GM10248 (cell line): ENCODE data around the gene SPECC1.
"Not testable (repeated sequence)": the region's sequence is repeated elsewhere in the genome, so short reads cannot be mapped to it uniquely, and the experiment has no call there.

Experiments used
- CTCF ChIA-PET: fragments of 300-600 bp; sonication (Branson Sonifier 250); formaldehyde crosslinking; extraction: SDS; loops from one replicate; lab custom pipeline; 2021; ENCODE audit warnings: antibody characterized with exemption; lab: Yijun Ruan, JAX
- POLR2A ChIA-PET: fragments of 350-650 bp; sonication (Branson Sonifier 250); formaldehyde crosslinking; extraction: SDS; loops from one replicate; lab custom pipeline; 2020; ENCODE audit warnings: antibody characterized with exemption; lab: Yijun Ruan, JAX
- DNase-seq: peaks from one replicate; pipeline ENCODE4 v3.0.0; 2012; ENCODE audit errors: extremely low spot score
- TF ChIP-seq, protein P1 (sequence below): IDR thresholded peaks from 2 replicates; pipeline ENCODE4 v1.5.1; 2012; ENCODE audit warnings: mild to moderate bottlenecking, low read depth; ENCODE audit errors: extremely low read depth, missing control alignments, control extremely low read depth

The SPECC1 gene, protein sequence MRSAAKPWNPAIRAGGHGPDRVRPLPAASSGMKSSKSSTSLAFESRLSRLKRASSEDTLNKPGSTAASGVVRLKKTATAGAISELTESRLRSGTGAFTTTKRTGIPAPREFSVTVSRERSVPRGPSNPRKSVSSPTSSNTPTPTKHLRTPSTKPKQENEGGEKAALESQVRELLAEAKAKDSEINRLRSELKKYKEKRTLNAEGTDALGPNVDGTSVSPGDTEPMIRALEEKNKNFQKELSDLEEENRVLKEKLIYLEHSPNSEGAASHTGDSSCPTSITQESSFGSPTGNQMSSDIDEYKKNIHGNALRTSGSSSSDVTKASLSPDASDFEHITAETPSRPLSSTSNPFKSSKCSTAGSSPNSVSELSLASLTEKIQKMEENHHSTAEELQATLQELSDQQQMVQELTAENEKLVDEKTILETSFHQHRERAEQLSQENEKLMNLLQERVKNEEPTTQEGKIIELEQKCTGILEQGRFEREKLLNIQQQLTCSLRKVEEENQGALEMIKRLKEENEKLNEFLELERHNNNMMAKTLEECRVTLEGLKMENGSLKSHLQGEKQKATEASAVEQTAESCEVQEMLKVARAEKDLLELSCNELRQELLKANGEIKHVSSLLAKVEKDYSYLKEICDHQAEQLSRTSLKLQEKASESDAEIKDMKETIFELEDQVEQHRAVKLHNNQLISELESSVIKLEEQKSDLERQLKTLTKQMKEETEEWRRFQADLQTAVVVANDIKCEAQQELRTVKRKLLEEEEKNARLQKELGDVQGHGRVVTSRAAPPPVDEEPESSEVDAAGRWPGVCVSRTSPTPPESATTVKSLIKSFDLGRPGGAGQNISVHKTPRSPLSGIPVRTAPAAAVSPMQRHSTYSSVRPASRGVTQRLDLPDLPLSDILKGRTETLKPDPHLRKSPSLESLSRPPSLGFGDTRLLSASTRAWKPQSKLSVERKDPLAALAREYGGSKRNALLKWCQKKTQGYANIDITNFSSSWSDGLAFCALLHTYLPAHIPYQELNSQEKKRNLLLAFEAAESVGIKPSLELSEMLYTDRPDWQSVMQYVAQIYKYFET

DNA sequence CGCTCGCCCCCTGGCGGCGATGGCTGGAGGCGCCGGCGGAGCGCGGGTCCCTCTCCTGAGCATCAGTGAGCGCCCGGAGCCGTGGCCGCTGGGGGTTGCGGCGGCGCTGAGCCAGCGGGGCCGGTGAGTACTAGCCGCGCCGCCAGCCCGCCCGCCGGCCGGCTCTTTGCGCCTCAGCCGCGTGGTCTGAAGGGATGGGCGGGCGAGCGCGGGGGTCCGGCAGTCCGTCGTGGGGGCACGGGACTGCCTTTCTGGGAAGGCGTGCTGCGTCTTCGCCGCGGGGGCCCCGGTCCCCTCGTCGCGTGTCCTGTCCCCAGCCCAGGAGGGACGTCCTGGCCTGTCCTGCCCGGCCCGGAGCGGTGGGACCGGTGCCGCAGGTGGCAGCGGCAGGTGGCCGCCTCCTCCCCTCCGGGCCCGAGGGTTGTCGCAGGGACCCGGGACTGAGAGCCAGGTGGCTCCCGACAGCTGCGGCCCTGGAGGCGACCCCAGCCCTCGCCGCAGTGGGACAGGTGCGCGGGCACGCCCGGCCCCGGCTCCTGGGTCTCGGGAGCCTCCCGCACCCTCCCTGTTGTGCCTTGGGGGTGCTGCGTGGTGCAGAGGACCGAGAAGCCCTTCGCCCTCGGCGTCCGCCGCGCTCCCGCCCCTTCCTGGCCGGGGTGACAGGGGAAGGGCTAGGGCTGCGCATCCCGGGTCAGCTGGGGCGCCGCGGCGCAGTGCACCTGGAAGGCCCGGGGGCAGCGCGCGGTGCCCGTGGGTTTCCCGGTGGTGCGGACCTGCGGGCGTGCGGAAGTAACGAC is at the start of gene SPECC1:
TSS of gene SPECC1 (plus strand) at position 58 of the 797 bp plus-strand sequence. CDS start 87,293 bp downstream, outside the sequence.
- ChIA-PET CTCF (interaction anchor here (0.7 to 4.8 kb wide), 26 partner anchors 9 to 307 kb away, joined by 3 to 38 read pairs (median 4); partner anchors contain the start of gene AKAP10), POLR2A (interaction anchor here (0.7 kb wide), 2 partner anchors 282 to 576 kb away, joined by 3 to 8 read pairs; no protein-coding TSS in a partner anchor)
- peak; percentile 93 for DNase-seq
- TF ChIP-seq, protein P1, sequence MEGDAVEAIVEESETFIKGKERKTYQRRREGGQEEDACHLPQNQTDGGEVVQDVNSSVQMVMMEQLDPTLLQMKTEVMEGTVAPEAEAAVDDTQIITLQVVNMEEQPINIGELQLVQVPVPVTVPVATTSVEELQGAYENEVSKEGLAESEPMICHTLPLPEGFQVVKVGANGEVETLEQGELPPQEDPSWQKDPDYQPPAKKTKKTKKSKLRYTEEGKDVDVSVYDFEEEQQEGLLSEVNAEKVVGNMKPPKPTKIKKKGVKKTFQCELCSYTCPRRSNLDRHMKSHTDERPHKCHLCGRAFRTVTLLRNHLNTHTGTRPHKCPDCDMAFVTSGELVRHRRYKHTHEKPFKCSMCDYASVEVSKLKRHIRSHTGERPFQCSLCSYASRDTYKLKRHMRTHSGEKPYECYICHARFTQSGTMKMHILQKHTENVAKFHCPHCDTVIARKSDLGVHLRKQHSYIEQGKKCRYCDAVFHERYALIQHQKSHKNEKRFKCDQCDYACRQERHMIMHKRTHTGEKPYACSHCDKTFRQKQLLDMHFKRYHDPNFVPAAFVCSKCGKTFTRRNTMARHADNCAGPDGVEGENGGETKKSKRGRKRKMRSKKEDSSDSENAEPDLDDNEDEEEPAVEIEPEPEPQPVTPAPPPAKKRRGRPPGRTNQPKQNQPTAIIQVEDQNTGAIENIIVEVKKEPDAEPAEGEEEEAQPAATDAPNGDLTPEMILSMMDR: peak; percentile 91

DNA sequence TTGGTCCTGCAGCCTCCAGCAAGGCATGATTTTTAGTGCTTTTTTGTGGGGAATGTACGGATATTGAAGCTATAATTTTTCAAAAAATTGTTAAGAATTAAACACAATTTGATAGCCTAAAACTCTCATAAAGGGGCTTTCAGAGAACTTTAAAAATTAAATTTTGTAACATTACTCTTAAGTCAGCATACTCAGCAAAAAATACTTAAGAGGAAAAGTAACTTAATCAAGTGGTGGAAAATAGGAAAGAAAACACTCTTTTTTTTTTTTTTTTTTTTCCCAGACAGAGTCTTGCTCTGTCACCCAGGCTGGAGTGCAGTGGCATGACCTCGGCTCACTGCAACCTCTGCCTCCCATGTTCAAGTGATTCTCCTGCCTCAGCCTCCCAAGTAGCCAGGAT is 46.2 kb upstream of the SPECC1 start:
- CTCF ChIA-PET, DNase-seq, POLR2A ChIA-PET: not testable (repeated sequence)

DNA sequence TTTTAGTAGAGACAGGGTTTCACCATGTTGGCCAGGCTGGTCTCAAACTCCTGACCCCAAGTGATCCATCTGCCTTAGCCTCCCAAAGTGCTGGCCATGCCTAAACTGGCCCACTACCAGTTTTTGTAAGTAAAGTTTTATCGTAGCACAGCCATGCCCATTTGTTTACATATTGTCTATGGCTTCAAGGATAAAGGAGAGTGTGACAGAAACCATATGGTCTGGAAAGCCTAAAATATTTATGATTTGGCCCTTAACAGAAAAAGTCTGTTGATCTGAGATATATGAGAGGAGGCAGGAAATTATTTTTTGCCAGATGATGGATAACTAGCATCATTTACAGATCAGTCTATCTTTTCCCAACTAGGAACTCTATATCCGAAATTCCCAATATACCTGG is 36.0 kb upstream of the SPECC1 start:
- no peak for DNase-seq
- TF ChIP-seq, protein P1: no peak
- ChIA-PET CTCF (no interaction called here), POLR2A (no interaction called here)

DNA sequence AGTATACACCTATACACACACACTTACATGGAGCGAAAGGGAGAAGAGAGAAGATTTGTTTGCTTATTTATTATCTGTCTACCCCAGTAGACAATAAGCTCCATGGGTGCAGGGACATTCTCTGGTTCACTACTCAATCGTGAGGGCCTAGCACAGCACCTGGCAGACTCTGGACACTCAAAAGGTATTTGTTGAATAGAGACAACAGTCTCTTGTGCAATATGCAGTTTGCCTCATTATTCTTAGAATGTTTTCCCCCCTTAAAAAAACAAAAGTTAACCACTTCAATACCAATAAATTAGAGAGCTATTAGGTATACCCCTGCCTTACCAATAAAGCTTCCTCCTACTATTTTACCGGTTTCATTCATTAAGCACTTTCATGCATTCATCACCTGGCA is 33.6 kb upstream of the SPECC1 start:
- ChIA-PET CTCF (interaction anchor here (1.2 to 1.4 kb wide), 2 partner anchors 18 to 145 kb away, joined by 3 to 5 read pairs; no protein-coding TSS in a partner anchor), POLR2A (no interaction called here)
- no peak for DNase-seq
- TF ChIP-seq, protein P1: no peak

DNA sequence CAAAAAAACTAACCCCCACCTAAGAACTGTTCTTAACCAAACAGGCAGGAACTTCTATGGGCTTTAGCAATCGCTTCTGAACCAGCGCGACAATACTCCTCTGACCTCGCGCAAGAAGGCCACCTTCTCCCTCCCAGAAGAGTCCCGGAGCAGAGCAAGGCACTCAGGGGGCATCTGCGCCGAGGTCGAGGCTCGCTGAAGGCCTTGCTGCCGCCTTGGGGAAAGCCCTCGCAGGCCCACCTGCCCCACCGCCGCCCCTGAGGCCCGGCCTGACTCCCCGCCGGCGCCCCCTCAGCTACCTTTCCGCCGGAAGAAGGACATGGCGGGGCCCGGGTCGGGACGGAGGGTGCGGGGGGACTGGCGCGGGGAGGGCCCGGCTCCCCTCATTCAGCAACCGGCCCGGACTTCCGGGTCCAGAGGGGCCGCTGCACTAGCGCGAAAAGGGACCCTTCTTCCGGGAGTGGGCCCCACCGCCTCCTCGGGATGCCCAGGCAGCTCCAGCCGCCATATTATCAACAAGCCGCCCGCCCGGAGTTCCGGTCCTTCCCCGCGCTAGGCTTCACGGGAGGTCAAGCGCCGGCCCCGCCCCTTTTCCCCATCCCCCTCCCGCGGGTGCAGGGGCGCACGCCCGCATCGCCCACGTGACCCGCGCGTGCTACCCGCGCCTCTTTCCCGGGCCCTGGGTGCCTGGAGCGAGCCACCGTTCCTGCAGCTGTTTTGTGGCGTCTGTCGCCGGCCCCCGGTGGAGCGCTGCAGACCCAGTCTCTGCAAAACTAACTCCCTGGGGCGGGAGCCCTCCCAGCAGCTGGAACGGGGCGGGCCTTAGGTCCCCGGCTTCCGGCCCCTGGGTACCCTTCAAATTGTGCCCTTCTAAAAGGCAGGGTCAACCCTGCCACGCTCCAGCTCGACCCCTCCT is 31.6 kb upstream of the SPECC1 start, which contains the start of gene AKAP10:
TSS of gene AKAP10 (minus strand) at position 536 of the 916 bp plus-strand sequence. CDS start at position 387, 149 bp downstream.
- DNase-seq: peak; percentile 96
- TF ChIP-seq, protein P1: no peak
- ChIA-PET POLR2A (no interaction called here), CTCF (interaction anchor here (1.2 to 1.6 kb wide), 3 partner anchors 16 to 33 kb away, joined by 5 to 8 read pairs (median 5); no protein-coding TSS in a partner anchor)
